ENCODE results near the gene MACROD1.

Gene MACROD1, protein sequence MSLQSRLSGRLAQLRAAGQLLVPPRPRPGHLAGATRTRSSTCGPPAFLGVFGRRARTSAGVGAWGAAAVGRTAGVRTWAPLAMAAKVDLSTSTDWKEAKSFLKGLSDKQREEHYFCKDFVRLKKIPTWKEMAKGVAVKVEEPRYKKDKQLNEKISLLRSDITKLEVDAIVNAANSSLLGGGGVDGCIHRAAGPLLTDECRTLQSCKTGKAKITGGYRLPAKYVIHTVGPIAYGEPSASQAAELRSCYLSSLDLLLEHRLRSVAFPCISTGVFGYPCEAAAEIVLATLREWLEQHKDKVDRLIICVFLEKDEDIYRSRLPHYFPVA

GRCh38 chr11:64165842-64166635 is at the start of gene MACROD1:
Gene MACROD1 (minus strand): TSS chr11:64166113. CDS start chr11:64165994, 119 bp downstream.
- DNase-seq: peak; percentile 87

GRCh38 chr11:64211181-64211872 is 45.4 kb upstream of the MACROD1 start:
- DNase-seq: no peak

DNA sequence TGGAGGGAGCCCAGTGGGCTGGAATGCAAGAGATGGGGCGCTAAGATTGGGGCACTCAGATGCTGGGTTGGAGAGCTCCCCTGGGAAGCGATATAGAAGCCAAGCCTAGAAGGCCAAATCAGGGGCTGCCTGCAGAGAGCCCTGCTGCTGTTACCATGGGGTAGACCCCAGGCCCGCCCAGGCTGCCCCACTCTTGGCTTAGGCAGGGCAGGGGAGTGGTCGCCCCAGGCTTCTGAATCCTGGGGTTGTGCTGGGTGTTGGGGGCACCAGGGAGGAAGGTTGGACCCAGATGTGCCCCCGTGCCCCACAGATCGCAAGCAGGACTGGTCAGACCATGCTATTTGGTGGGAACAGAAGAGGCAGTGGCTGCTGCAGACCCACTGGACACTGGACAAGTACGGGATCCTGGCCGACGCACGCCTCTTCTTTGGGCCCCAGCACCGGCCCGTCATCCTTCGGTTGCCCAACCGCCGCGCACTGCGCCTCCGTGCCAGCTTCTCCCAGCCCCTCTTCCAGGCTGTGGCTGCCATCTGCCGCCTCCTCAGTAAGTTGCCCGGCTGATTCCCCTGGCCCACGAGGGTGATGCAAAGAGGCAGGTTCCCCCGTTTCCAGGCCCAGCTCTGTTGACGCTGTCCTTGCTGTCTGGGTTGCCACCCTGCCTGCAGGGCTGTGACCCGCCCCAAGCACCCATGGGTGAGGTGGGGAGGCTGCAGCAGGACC is 44.5 kb upstream of the MACROD1 start:
- no peak for DNase-seq

DNA sequence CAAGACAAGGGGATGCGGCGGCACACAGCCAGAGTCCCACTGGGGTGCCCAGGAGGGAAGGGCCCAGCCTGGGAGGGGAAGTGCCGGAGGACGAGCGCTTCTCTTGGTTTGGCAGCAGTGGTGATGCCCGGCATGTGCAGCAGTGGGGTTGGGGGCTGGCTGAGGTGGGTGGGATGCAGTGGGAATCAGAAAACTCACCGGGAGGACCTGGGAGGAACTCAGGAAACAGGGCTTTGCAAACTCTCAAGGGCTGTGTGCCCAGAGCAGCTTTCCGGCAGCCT is 43.6 kb upstream of the MACROD1 start:
- DNase-seq: no peak

GRCh38 chr11:64208796-64209562 is 43.1 kb upstream of the MACROD1 start:
- no peak for DNase-seq

DNA sequence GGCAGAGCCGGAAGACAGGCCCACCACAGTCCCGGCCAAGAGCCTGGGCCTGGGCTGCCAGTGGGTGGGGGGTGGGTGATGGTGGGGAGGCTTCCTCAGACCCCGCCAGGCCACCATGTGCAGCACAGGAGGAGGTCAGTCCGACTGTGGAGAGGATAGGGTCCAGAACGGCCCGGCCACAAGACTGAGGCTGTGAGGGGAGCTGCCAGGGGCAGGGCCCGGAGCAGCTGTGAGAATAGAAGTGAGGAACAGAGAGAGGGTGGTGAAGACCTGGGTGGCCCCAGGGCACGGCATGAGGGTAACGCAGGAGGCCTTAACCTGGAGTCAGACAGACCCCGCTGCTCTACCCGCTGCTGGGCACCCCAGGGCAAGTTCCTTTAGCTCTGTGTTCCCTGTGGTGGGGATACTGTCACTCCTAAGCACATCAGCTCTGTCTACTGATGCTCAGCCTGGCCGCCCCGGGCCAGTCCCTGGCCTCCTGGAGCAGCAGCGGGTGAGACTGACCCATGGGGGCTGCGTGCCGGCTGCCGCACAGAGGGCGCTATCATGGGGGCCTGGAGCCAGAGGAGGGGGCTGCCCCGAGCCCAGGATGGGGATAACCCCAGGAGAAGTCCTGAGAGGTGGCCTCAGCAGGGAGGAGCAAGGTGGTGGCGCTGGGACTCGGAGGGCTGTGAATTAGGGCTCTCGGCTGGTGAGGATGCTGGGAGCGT is 42.3 kb upstream of the MACROD1 start:
- no peak for DNase-seq

- DNase-seq: peak; percentile 87
These were observed 41.6 kb upstream of the MACROD1 start for GRCh38 chr11:64207256-64208085.

DNA sequence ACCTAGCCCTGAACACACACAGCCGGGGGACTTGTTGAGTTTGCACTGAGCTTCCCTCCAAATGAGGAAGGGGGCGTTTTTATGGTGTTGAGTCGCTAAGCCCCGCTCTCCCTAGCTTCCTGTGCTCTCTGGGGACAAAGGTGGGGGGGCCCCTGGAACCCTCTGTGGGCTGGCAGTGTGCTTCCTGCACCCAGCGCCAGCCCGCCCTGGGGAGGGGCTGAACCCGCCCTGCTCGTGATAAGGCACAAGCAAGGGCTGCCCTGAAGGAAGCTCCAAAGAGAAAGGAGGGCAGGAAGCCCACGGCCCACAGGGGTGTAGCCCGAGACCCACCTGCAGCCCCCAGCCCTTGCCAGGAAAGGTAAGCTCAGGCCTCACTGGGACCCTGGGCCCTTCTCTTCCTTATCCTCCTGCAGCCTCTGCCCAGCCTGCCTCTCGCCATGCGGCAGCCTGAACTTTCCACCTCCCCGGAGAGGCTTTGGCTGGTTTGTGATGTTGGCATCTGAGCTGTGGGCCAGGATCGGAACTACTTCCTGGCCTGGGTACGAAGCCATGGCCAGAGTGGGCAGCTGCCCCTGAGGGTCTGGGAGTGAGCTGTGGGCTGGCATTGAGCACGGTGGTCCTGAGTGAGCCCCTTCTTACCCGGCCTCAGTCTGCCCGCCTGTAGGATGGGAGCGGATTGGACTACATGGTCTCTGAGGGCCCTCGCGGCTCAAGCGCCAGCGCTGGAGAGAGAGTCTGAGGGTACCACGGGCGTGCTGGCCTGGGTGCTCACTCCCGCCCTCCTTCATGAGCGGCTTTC is 40.7 kb upstream of the MACROD1 start, which contains the start of gene FERMT3:
TSS of gene FERMT3 (plus strand) at position 265 of the 799 bp plus-strand sequence. CDS start 644 bp downstream, outside the sequence.
- peak; percentile 88 for DNase-seq

- peak; percentile 74 for DNase-seq
These were observed 38.6 kb upstream of the MACROD1 start for GRCh38 chr11:64204464-64204989.

DNA sequence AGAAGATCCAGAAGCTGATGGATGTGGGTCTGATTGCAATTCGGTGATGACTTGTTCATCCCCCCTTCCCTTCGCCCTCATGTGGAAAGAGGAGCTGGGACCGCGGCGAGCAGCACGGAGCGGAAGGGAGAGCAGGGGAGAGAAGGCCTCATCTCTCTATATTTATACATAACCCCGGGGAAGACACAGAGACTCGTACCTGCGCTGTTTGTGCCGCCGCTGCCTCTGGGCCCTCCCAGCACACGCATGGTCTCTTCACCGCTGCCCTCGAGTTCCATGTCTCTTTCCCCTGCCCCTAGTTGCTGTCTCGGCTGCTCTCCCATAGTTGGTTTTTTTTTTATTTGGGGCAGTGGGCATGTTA is 38.1 kb upstream of the MACROD1 start:
- no peak for DNase-seq

- DNase-seq: no peak
These were observed 37.6 kb upstream of the MACROD1 start for GRCh38 chr11:64203421-64204079.

DNA sequence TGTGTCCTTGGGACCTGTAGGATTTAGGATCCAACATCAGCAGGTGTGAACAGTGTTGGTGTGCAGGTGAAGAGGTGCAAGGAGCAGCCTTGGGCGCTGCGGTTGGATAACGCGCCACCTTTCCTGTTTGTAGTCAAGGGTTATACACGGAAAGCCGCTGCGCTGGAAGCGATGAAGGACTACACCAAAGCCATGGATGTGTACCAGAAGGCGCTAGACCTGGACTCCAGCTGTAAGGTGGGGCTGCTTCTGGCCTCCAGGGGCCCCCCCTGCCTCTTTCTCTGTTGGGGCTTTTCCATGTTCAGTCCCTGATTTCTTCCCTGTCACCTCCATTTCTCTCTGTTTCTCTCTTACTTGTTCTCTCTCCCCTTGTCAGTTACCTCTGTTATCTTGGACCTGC is 37.1 kb upstream of the MACROD1 start:
- no peak for DNase-seq

- no peak for DNase-seq
These were observed 35.6 kb upstream of the MACROD1 start for GRCh38 chr11:64201543-64201942.

- DNase-seq: no peak
These were observed 32.6 kb upstream of the MACROD1 start for GRCh38 chr11:64198511-64198910.

DNA sequence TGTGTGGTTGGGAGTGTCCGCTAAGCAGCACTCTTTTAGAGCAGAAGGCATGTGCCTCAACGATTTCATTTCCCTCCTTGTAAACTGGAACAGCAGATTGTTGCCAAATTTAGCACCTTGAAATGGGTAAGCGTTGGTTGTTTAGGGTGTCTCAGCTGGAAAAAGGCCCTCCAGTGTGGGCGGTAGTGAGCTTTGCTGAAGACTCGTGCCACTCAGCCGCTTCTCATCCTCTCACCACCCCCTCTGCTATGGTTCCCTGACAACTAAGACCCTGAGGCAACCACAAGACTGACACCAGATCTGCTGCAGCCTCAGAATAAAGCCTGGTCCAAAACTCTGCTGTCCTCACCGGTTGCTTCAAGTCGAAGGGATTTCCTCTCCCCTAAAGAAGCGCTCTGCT is 30.7 kb upstream of the MACROD1 start:
- DNase-seq: no peak

DNA sequence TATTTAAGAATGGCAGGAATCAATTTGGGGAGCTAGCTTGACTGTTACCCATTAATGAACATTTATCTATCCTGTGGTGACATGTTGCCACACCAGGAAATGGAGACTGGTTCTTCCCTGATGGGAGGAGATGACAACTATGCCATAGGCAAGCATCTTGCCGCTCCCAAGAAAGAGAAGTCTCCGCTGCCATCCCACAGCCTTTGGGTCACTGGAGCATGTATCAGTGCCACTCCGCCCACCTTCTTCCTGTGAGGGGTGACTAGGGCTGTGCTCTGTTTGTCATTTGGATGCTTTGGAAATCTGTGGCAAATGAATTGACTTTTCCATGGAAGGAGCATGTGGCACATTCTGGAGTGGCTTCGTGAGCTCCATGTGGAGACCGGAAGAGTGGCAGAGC is 26.5 kb upstream of the MACROD1 start:
- DNase-seq: no peak

DNA sequence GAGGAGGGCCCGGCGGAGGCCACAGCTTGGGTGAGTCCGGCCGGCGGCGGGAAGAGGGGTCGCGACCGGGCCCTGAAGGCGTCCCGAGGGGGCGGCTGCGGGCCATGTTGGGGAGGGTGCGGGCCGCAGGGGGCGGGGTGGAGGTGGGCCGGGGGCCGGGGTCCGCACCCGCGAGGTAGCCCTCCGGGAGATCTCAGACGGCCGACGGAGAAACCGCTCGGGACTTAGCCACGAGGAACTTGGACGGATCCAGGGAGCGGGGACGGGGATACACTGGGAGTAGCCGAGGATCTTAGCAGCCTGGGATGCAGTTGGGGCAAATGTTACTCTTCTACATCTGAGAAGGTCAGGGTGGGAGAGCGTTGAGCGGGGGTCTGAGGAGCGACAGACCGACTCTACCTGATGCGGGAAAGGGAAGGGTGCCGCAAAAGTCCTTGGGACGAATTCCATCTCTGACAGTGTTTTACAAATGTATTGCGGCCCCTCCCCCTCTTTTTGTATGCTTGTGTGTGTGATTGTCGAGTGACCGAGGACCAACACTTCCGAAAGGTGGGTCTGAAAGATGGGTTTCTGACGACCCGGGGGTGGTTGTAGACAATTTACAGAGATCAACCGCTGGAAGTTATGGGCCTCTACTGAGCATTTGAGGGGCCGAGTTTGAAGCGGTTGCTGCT is 20.7 kb upstream of the MACROD1 start:
- DNase-seq: peak; percentile 59
